Suprapubic skin (tissue), 4 donors: ENCODE results near the gene PIKFYVE. TPM values are rescaled to one million over a fixed set of nuclear protein-coding genes. Genes with fewer than 3 reads are reported as not detected.

Experiments
- DNase-seq, 2 donors: peaks; one replicate each; pipeline ENCODE4 v3.0.0-alpha.2; 2019; ENCODE audit warnings: low spot score in 2 of 2
- H3K27ac ChIP-seq: fragments of 200-600 bp; sonication (generic); one replicate; pipeline ENCODE4 v1.5.1; 2019
- H3K27me3 ChIP-seq: fragments of 200-600 bp; sonication (generic); one replicate; pipeline ENCODE4 v1.5.1; 2019
- H3K36me3 ChIP-seq: fragments of 200-600 bp; sonication (generic); one replicate; pipeline ENCODE4 v1.5.1; 2019
- H3K4me1 ChIP-seq: fragments of 200-600 bp; sonication (generic); one replicate; pipeline ENCODE4 v1.5.1; 2019
- H3K4me3 ChIP-seq: fragments of 200-600 bp; sonication (generic); one replicate; pipeline ENCODE4 v1.5.1; 2019; ENCODE audit warnings: mild to moderate bottlenecking
- H3K9me3 ChIP-seq: fragments of 200-600 bp; sonication (generic); one replicate; pipeline ENCODE4 v1.5.1; 2019
- CTCF ChIP-seq, 2 donors: fragments of 200-600 bp in 1 of 2; fragments of 450-650 bp in 1 of 2; sonication (generic) in 1 of 2; IDR thresholded peaks; one replicate each; pipeline ENCODE4 v1.5.1; 2016 to 2019; ENCODE audit warnings: antibody characterized with exemption in 2 of 2, mild to moderate bottlenecking in 1 of 2, moderate library complexity in 1 of 2
- EP300 ChIP-seq: sonication (generic); formaldehyde crosslinking; IDR thresholded peaks from one replicate; pipeline ENCODE4 v1.6.1; 2017; ENCODE audit warnings: antibody characterized with exemption
- POLR2A ChIP-seq, 2 donors: fragments of 450-650 bp; IDR thresholded peaks; one replicate each; pipeline ENCODE4 v1.6.1; 2017; ENCODE audit warnings: antibody characterized with exemption in 2 of 2, mild to moderate bottlenecking in 2 of 2, moderate library complexity in 2 of 2
- POLR2AphosphoS5 ChIP-seq, 3 donors: sonication (generic); formaldehyde crosslinking; IDR thresholded peaks; one replicate each; pipeline ENCODE4 v1.6.1; 2017; ENCODE audit warnings: antibody characterized with exemption in 3 of 3
- WGBS: methylation state at CpG from one replicate; pipeline ENCODE4 v1.1.5; 2018; 5-methylcytosine and 5-hydroxymethylcytosine counted together
- total RNA-seq, 4 donors: library from RNA; depleted of rRNA; stranded (reverse); fragments of >200 nt; gene quantifications; one replicate each; pipeline ENCODE4 v1.1.0, GENCODE V29; 2016

The PIKFYVE gene
- total RNA-seq, 4 donors from 2014 or later: 25.0 to 55.9 (median 26.7) TPM

- Histone ChIP-seq H3K9me3 (no peaks in the 10 kb centered on the region), H3K4me1 (peaks cover 51% of the 10 kb centered on the region), H3K27me3 (no peaks in the 10 kb centered on the region), H3K27ac (no peak overlapping the region), H3K4me3 (no peak overlapping the region), H3K36me3 (peaks cover 27% of the 10 kb centered on the region)
- DNase-seq: no peak
- no peak for TF ChIP-seq EP300
- no peak for TF ChIP-seq CTCF (IDR thresholded peaks at IDR 0.05)
- TF ChIP-seq POLR2A (IDR thresholded peaks at IDR 0.05): no peak
- TF ChIP-seq POLR2AphosphoS5 (IDR thresholded peaks at IDR 0.05): no peak
- 38% methylated on average over 2 of the region's 2 CpGs for WGBS
Measured at GRCh38 chr2:208250388-208250787, 15.7 kb upstream of the PIKFYVE start.

GRCh38 chr2:208251098-208251497 lies 15.0 kb upstream of the PIKFYVE start:
- no peaks in the 10 kb centered on the region for H3K9me3 ChIP-seq
- no peak overlapping the region for H3K27ac ChIP-seq
- H3K36me3 ChIP-seq: peaks cover 27% of the 10 kb centered on the region

GRCh38 chr2:208252716-208253492 lies 13.2 kb upstream of the PIKFYVE start:
- WGBS: 82% methylated on average over 3 of the region's 3 CpGs
- Histone ChIP-seq H3K36me3 (peaks cover 19% of the 10 kb centered on the region), H3K27me3 (no peaks in the 10 kb centered on the region), H3K4me3 (no peak overlapping the region), H3K4me1 (peaks cover 57% of the 10 kb centered on the region), H3K27ac (peak overlapping the region; percentile 79), H3K9me3 (no peaks in the 10 kb centered on the region)
- DNase-seq: no peak
- TF ChIP-seq POLR2AphosphoS5 (IDR thresholded peaks at IDR 0.05) (no peak), EP300 (no peak), CTCF (IDR thresholded peaks at IDR 0.05) (no peak), POLR2A (IDR thresholded peaks at IDR 0.05) (no peak)

More at GRCh38 chr2:208251098-208251497, 15.0 kb upstream of the PIKFYVE start:
- no peak for DNase-seq
- TF ChIP-seq POLR2AphosphoS5 (IDR thresholded peaks at IDR 0.05): no peak
- TF ChIP-seq EP300: no peak
- no peak for TF ChIP-seq POLR2A (IDR thresholded peaks at IDR 0.05)
- no peak for TF ChIP-seq CTCF (IDR thresholded peaks at IDR 0.05)
- no peaks in the 10 kb centered on the region for H3K27me3 ChIP-seq
- H3K4me1 ChIP-seq: peaks cover 57% of the 10 kb centered on the region
- H3K4me3 ChIP-seq: no peak overlapping the region
- 95% methylated on average over 4 of the region's 4 CpGs for WGBS

- Histone ChIP-seq H3K4me3 (peak overlapping the region; percentile 83), H3K27me3 (no peaks in the 10 kb centered on the region), H3K9me3 (no peaks in the 10 kb centered on the region), H3K4me1 (peaks cover 54% of the 10 kb centered on the region), H3K27ac (peak overlapping the region; percentile 79), H3K36me3 (peaks cover 11% of the 10 kb centered on the region)
- TF ChIP-seq POLR2AphosphoS5 (IDR thresholded peaks at IDR 0.05): peak in 1 of 3 donors; percentile 28
- no peak for TF ChIP-seq CTCF (IDR thresholded peaks at IDR 0.05)
- TF ChIP-seq POLR2A (IDR thresholded peaks at IDR 0.05): no peak
- no peak for TF ChIP-seq EP300
- no peak for DNase-seq
- WGBS: 4% methylated on average over 7 of the region's 7 CpGs
Measured at GRCh38 chr2:208253600-208254117, 12.4 kb upstream of the PIKFYVE start.

- Histone ChIP-seq H3K4me3 (peak overlapping the region; percentile 83), H3K27ac (peak overlapping the region; percentile 79), H3K9me3 (no peaks in the 10 kb centered on the region), H3K4me1 (peaks cover 50% of the 10 kb centered on the region), H3K36me3 (peaks cover 11% of the 10 kb centered on the region), H3K27me3 (no peaks in the 10 kb centered on the region)
- peak; percentile 88 to 89 for DNase-seq
- no peak for TF ChIP-seq EP300
- no peak for TF ChIP-seq POLR2AphosphoS5 (IDR thresholded peaks at IDR 0.05)
- peak; percentile 30 to 80 for TF ChIP-seq CTCF (IDR thresholded peaks at IDR 0.05)
- no peak for TF ChIP-seq POLR2A (IDR thresholded peaks at IDR 0.05)
- WGBS: 0% methylated on average over 29 of the region's 36 CpGs
Measured at GRCh38 chr2:208254118-208254870, 11.8 kb upstream of the PIKFYVE start.
